ENCODE measurements around the gene OPCML.
"Not testable (repeated sequence)": the region's sequence is repeated elsewhere in the genome, so short reads cannot be mapped to it uniquely, and the experiment has no call there.

The OPCML gene

GRCh38 chr11:132447761-132448160, 1084.5 kb downstream of the OPCML start:
- DNase-seq: no peak

GRCh38 chr11:132445859-132446291, 1086.4 kb downstream of the OPCML start:
- no peak for DNase-seq

DNA sequence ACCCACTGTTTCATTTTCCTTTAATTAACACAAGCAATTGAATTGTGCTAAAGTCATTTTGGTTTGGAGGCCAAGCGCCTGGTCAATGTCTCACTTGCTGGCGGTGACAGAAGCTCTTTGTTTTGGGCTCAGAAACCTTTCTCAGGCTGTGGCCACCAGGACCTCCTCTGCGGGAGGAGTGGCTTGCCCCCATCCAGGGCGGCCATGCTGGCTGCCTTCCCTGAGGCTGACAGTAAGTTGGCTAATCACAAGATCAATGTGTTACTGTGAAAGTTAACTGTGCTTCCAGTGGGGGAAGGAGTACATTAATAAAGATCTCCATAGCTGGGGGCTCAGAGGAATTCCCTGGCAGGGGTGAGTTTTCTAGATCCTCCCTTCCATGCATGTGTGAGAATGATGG, 1087.4 kb downstream of the OPCML start:
- DNase-seq: no peak

DNA sequence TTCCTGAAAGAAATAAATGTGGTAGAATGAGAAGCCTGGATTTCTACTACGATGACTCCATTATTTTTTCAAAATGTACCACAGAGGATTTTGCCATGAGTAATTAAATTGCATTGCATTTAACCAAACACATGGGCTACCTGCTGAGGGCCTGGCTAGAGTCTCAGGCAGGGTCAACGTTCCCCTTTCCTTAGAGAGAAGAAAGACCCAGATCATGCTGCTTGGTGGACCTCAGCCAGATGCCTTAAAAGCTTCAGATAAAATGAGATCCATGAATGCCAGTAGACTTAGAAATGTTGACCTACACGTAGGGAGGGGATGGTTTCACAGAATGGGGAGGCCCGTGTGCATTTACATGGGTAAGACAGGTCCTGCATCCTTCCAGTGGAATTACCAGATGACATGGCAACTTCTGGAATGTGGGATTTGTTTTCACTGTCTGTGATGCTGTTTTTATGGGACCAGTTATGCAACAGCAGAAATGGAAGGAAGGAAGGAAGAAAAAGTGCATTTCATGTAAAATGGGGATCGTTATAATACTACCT, 1092.5 kb downstream of the OPCML start:
- DNase-seq: no peak

- no peak for DNase-seq
These were observed 1093.9 kb downstream of the OPCML start for GRCh38 chr11:132438418-132438817.

DNA sequence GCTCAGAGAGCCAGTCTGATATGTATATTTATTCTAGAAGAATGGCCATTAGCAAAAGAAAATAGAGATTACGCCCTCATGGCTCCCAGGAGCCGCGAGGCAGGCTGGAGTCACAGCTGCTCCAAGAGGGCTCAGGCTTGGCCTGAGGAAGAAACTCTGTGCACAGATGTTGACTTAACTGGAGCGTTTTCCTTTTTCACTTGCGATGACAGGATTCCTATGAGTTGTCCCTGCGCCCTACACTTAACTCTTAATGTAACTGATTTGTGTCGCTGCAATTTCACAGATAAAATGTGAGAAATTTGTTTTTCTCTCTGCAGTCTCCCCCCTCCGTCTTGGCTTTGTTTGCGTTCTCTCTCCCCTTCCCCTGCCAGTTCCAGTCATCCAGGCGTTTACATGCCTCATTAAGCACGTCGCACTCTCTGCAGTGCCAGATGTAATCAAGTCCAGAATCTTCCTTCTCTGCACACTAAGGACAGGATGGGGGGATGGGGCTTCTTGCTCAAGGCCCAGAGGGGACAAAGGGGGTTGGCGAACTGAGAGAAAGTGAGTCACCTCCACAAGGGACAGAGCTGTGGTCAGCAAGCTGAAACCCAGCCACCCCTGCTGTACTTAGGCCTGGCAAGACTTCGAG, 1101.8 kb downstream of the OPCML start:
- DNase-seq: no peak

DNA sequence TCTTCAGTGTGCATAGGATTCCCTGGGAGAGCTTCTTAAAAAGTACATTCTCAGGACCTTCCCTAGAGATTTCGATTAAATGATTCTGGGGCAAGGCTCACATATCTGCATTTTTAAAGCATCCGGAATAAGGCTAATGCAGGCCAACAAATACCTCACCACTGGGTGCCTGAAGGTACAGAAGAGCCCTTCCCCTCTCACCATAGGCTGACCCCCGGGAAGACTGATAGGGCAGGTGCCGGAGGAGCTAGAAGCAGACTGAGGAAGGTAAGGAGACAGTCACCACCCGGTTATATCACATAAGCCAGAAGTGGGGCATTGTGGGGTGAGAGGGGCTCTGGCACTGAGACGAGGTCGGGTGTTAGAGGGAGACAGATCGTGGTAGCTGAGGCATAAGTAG, 1102.6 kb downstream of the OPCML start:
- DNase-seq: no peak

- no peak for DNase-seq
These were observed 1104.7 kb downstream of the OPCML start for GRCh38 chr11:132427611-132428010.

DNA sequence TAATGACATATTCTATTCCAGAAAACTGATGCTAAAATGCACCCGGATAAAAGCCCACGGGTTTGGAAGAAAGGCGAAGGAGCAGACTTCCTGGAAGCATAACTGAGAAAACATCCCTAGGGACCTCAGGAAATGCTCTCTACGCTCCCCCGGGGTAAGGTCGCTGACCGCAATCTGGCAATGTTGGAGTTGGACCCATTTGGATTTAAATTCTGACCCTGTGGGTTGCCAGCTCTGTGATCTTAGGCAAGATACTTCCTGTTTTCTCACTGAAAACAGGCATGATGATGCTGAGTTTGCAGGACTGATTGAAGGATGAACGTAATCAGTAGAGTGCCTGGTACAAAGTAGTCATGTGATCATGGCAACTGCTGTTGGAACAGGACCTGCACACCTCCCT, 1107.9 kb downstream of the OPCML start:
- DNase-seq: no peak

DNA sequence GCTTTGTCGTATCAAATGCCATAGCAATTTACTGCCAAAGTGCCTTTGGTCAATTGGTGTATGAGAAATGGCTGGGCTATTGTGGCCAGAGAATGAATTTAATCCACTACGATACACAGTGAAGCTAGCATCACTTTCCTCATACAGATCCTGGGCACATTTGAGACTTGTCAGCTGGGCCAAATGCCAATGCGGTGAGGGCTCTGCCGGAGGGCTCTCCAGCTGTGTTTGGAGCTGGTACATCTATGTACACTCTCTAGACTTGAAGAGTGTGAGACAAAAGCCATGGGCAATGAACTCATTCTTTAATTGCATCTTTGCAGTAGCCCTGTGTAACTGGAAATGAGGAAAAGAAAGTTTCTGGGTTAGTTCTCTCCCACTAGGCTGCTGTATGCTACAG, 1109.0 kb downstream of the OPCML start:
- no peak for DNase-seq

GRCh38 chr11:132422722-132423121, 1109.6 kb downstream of the OPCML start:
- DNase-seq: no peak

DNA sequence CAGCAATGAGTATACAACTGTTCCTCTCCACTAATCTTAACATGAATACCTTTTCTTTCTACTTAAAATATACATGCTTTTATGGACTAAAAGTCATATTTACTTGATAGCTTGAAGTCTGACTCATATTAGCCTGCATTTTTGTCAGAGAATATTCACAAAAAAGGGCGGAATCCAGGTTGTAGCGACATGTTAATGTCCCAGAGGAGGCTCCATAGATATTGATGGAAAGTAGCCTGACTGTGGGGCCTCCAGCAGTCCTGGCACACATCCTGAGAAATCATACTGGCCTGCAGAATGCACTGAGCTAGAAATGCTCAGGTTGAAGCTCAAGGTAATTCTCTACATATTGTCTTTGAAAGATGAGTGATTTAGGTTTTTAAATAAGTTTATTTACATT, 1110.7 kb downstream of the OPCML start:
- DNase-seq: no peak

DNA sequence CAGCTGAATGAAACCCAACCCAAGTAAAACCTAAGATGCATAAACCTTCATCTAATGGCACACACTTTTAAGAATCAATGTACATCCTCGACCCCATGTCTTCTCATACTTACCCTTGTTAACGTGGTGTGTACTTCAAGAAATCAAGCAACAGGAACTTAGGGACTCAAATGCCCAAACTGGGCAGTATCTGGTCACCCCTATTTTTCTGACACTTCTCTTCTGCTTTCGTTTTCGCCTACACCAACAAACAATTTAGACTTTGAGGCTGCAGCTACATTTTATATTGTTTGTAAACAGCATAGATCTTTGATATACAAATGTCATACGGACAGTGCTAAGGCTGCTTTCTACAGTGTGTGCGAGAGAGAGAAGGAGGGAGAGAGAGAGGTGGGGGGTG, 1117.8 kb downstream of the OPCML start:
- DNase-seq: no peak

- no peak for DNase-seq
These were observed 1121.9 kb downstream of the OPCML start for GRCh38 chr11:132410383-132410782.

- DNase-seq: no peak
These were observed 1122.5 kb downstream of the OPCML start for GRCh38 chr11:132409573-132410355.

GRCh38 chr11:132408877-132409276, 1123.4 kb downstream of the OPCML start:
- no peak for DNase-seq

DNA sequence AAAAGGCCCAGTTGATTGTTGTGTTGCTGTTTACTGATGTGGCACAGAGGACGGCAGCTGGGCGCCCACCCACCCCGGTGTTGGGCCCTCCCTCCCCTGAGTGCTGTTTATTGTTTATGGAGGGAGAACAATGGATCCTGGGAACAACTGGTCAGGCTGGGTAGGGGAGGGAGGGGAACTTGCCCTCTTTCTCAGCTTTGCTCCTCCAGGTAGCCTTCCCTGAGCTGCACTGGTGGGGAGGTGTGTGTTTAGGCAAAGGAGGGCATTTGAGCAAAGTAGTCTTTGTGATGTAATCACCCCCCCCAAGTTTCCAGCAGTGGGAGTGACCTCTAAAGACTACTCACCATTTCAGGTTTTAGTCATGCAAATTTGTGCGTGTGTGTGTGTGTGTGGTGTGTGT, 1126.6 kb downstream of the OPCML start:
- no peak for DNase-seq

DNA sequence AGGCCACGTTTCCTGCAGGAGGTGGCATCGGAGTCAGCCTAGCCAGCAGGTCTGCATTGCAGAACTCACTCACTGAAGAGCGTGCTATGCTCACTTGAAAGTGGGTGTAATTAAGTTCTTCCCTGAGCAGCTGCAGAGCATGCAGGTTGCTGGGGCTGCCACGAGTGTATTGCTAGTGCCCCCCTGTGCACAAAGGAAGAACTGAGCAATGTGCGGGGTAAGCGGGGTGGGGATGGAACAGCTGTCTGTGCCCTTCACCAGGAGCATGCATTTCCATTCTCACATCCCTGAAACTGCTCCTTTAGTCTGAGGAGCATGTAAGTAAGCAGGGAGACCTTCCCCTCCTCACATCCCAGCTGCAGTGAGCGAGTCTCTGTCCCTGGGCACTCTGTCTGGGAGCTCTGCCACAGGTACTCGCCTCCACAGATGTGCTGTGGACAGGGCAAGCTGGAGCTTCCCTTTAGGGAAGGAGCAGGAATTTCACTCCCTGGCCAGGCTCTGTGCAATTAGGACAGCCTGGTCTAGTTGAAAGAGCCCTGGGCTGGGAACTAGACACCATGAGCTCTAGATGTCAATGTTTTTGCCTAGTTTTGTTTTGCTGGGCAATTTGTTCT, 1130.1 kb downstream of the OPCML start:
- no peak for DNase-seq

DNA sequence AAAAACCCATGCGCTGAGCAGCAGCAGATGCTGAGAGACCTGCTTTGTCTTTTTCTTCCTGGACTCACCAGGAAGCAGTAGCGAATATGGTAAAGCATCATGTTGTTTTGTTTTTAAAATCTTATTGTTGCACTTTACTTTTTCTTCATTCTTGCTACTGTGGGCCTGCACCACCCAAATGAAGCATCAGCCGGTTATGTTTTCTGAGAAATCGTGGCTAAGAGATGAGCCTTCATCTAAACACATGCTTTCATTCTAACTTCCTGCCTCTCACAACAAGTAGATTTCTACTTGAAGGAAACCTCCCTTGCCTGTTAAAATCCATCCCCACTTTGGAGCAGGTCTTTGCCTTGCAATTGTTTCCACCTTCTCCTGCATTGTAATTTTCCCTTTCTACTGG, 1136.0 kb downstream of the OPCML start:
- no peak for DNase-seq

DNA sequence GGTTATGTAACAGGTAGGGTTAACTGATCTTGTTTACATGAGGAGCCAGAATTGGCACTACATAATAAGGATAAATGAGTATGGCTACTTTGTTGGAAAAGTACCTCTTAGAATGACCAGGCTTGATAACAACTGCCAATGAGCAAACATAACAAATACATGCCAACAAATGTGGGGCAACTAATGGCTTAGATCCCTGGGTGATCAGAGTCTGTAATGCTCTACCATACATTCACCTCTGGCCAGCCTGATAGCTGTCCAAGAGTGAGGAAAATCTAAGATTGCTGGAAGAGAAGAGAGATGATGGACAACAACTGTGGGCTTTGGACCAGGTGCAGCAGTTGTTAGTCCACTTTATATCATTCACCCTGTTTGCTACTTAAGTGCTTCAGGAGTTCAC, 1136.9 kb downstream of the OPCML start:
- no peak for DNase-seq

DNA sequence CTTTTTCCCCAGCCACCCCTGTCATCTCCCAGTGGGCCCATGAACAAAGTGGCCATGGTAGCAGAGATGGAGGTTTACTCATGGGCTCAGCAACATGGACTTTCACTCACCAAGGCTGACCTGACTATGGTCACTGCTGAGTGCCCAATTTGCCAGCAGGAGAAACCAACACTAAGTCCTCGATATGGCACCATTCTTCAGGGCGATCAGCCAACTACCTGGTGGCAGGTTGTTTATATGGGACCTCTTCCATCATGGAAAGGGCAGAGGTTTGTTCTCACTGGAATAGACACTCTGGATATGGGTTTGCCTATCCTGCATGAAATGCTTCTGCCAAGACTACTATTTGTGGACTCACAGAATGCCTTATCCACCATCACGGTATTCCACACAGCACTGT, 1152.8 kb downstream of the OPCML start:
- no peak for DNase-seq

GRCh38 chr11:132373405-132374143, 1158.7 kb downstream of the OPCML start:
- no peak for DNase-seq

GRCh38 chr11:132370114-132370513, 1162.2 kb downstream of the OPCML start:
- DNase-seq: not testable (repeated sequence)
